Measurements from ENCODE around the gene TTC1.

Gene TTC1

DNA sequence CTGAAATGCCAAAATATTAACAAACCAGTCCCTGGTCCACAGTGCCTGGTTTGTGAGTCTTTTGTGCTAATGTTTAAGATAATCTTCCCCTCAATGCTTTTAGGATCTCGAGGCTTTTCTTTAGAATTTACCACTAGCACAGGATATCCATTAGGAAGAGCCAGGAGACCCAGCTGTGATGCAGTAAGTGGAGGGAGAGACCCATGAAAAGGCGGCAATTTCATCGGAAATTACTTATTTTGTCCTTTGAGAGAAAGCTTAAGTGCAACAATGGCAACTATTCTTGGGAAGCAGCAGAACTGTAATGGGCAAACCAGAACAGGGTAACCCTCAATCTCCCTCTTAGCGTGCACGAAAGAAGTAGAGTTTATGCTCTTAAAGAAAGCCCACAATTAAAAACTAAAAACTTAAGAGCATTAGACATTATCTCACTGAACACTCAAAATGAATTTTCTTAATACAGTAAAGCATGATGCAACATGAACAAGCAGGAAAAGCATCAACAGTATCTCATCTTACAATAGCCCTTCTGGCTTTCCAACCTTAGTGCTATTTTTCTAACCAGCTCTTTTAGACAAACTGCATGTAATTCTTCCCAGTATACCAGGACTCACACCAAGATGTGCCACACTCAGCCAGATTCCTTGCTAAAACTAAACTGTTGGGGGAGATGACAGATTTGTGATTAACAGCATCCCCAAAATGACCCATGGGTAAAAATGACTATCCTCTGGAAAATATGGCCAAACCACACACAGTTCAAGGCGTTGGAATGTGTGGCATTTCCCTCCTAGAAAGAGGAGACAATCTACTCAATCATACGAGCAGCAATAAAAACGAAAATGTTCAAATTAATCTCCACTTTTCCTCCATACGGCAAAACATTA lies 73.9 kb downstream of the TTC1 start:
- no peak for TF ChIP-seq POLR2AphosphoS5 (IDR thresholded peaks at IDR 0.05; ENCODE audit: low read depth, low read length)
- no peak for TF ChIP-seq SIN3A (IDR thresholded peaks at IDR 0.05; ENCODE audit: borderline replicate concordance, insufficient read depth, low read length)
- no peak for TF ChIP-seq FOXP2 (optimal IDR thresholded peaks at IDR 0.05; ENCODE audit: borderline replicate concordance, extremely low read depth, extremely low read length, insufficient read depth)
- TF ChIP-seq TAF1 (IDR thresholded peaks at IDR 0.05; ENCODE audit: borderline replicate concordance, insufficient read depth, low read length): no peak
- TF ChIP-seq, protein P1, sequence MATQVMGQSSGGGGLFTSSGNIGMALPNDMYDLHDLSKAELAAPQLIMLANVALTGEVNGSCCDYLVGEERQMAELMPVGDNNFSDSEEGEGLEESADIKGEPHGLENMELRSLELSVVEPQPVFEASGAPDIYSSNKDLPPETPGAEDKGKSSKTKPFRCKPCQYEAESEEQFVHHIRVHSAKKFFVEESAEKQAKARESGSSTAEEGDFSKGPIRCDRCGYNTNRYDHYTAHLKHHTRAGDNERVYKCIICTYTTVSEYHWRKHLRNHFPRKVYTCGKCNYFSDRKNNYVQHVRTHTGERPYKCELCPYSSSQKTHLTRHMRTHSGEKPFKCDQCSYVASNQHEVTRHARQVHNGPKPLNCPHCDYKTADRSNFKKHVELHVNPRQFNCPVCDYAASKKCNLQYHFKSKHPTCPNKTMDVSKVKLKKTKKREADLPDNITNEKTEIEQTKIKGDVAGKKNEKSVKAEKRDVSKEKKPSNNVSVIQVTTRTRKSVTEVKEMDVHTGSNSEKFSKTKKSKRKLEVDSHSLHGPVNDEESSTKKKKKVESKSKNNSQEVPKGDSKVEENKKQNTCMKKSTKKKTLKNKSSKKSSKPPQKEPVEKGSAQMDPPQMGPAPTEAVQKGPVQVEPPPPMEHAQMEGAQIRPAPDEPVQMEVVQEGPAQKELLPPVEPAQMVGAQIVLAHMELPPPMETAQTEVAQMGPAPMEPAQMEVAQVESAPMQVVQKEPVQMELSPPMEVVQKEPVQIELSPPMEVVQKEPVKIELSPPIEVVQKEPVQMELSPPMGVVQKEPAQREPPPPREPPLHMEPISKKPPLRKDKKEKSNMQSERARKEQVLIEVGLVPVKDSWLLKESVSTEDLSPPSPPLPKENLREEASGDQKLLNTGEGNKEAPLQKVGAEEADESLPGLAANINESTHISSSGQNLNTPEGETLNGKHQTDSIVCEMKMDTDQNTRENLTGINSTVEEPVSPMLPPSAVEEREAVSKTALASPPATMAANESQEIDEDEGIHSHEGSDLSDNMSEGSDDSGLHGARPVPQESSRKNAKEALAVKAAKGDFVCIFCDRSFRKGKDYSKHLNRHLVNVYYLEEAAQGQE (IDR thresholded peaks at IDR 0.05; ENCODE audit: insufficient read depth in 1 of 2, low read depth in 2 of 2, low read length in 2 of 2): no peak

DNA sequence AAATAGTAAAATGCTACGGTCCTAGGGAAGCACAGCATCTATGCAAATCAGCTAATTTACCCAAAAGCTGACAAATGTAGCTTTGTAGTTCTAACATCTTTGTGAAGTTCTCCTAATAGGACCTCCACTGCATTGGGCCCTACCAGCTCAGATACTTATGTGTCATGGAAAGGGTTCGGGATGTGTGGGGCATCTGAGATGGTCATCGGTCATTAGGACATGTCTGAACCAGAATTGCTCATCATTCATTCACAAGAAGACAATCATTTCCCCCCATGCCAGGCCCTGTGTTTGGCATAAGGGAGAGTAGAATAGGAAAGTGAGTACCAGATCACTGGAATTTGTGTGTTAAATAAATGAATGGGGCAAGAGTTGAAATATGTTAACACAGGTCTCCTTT lies 74.6 kb downstream of the TTC1 start:
- TF ChIP-seq FOXP2 (optimal IDR thresholded peaks at IDR 0.05; ENCODE audit: borderline replicate concordance, extremely low read depth, extremely low read length, insufficient read depth) (no peak), TAF1 (IDR thresholded peaks at IDR 0.05; ENCODE audit: borderline replicate concordance, insufficient read depth, low read length) (no peak), POLR2AphosphoS5 (IDR thresholded peaks at IDR 0.05; ENCODE audit: low read depth, low read length) (no peak), SIN3A (IDR thresholded peaks at IDR 0.05; ENCODE audit: borderline replicate concordance, insufficient read depth, low read length) (no peak)
- TF ChIP-seq, protein P1 (IDR thresholded peaks at IDR 0.05; ENCODE audit: insufficient read depth in 1 of 2, low read depth in 2 of 2, low read length in 2 of 2): no peak

DNA sequence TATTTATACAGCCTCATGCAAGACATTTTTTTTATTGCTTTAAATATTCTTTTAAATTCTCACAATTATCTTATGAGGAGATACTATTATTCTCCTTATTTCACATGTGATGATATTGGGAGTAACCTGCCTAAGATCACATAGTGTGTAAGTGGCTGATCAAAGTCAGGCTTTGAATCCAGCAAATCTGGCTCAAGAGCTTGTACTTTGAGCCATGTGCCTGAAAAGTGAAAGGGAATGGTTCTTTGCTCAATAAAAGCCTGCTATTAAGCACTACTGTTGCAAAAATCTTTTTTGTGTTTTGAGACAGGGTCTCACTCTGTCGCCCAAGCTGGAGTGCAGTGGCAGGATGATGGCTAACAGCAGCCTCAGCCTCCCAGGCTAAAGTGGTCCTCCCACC lies 75.2 kb downstream of the TTC1 start:
- TF ChIP-seq SIN3A (IDR thresholded peaks at IDR 0.05; ENCODE audit: borderline replicate concordance, insufficient read depth, low read length): no peak
- no peak for TF ChIP-seq POLR2AphosphoS5 (IDR thresholded peaks at IDR 0.05; ENCODE audit: low read depth, low read length)
- TF ChIP-seq TAF1 (IDR thresholded peaks at IDR 0.05; ENCODE audit: borderline replicate concordance, insufficient read depth, low read length): no peak
- TF ChIP-seq, protein P1 (IDR thresholded peaks at IDR 0.05; ENCODE audit: insufficient read depth in 1 of 2, low read depth in 2 of 2, low read length in 2 of 2): no peak
- no peak for TF ChIP-seq FOXP2 (optimal IDR thresholded peaks at IDR 0.05; ENCODE audit: borderline replicate concordance, extremely low read depth, extremely low read length, insufficient read depth)

DNA sequence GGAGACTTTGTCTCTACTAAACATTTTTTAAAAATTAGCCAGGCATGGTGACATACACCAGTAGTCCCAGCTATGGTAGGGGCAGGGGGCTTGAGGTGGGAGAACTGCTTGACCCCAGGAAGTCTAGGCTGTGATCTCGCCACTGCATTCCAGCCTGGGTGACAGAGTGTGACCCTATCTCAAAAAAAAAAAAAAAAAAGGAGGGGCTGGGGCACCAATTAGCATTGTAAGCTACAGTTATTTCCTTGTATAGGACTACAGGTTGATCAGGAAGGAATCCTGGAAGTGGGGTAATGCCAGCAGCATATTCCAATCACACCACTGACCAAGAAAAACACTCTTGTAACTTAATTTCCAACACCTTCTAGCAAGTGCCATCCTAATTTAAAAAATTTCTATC lies 78.3 kb downstream of the TTC1 start:
- TF ChIP-seq POLR2AphosphoS5 (IDR thresholded peaks at IDR 0.05; ENCODE audit: low read depth, low read length) (no peak), FOXP2 (optimal IDR thresholded peaks at IDR 0.05; ENCODE audit: borderline replicate concordance, extremely low read depth, extremely low read length, insufficient read depth) (no peak), TAF1 (IDR thresholded peaks at IDR 0.05; ENCODE audit: borderline replicate concordance, insufficient read depth, low read length) (no peak), SIN3A (IDR thresholded peaks at IDR 0.05; ENCODE audit: borderline replicate concordance, insufficient read depth, low read length) (no peak)
- TF ChIP-seq, protein P1 (IDR thresholded peaks at IDR 0.05; ENCODE audit: insufficient read depth in 1 of 2, low read depth in 2 of 2, low read length in 2 of 2): no peak
